Vagina (tissue), 2 donors: ENCODE measurements around the gene AP4B1. TPM values are rescaled to one million over a fixed set of nuclear protein-coding genes. Genes with fewer than 3 reads are reported as not detected.

ENCODE experiments used
- DNase-seq, 2 donors: peaks; one replicate each; pipeline ENCODE4 v3.0.0-alpha.2; 2017; ENCODE audit errors: extremely low spot score in 2 of 2
- H3K27ac ChIP-seq: fragments of 200-600 bp; sonication (generic); one replicate; pipeline ENCODE4 v1.5.1; 2019
- H3K27me3 ChIP-seq: fragments of 200-600 bp; sonication (generic); one replicate; pipeline ENCODE4 v1.5.1; 2019
- H3K36me3 ChIP-seq, 2 donors: fragments of 200-600 bp; sonication (generic); one replicate each; pipeline ENCODE4 v1.5.1; 2017 to 2019
- H3K4me1 ChIP-seq: fragments of 200-600 bp; sonication (generic); one replicate; pipeline ENCODE4 v1.5.1; 2019
- H3K4me3 ChIP-seq, 2 donors: fragments of 200-600 bp; sonication (generic); 1 replicate in 1 of 2; 2 replicates in 1 of 2; pipeline ENCODE4 v1.5.1; 2016 to 2019
- H3K9me3 ChIP-seq: fragments of 200-600 bp; sonication (generic); one replicate; pipeline ENCODE4 v1.5.1; 2019
- CTCF ChIP-seq, 3 experiments: fragments of 450-650 bp in 2 of 3; fragments of 200-600 bp in 1 of 3; sonication (generic) in 1 of 3; IDR thresholded peaks; one replicate each; pipeline ENCODE4 v1.5.1; 2017 to 2019; ENCODE audit warnings: antibody characterized with exemption in 3 of 3, mild to moderate bottlenecking in 2 of 3, moderate library complexity in 2 of 3
- POLR2A ChIP-seq, 2 donors: fragments of 450-650 bp; IDR thresholded peaks; one replicate each; pipeline ENCODE4 v1.6.1; 2017; ENCODE audit warnings: antibody characterized with exemption in 2 of 2, mild to moderate bottlenecking in 2 of 2, moderate library complexity in 2 of 2
- POLR2AphosphoS5 ChIP-seq, 2 donors: sonication (generic); formaldehyde crosslinking; IDR thresholded peaks; one replicate each; pipeline ENCODE4 v1.9.0; 2017; ENCODE audit warnings: antibody characterized with exemption in 2 of 2, mild to moderate bottlenecking in 2 of 2, low read depth in 1 of 2; ENCODE audit not compliant: insufficient read depth in 1 of 2
- intact Hi-C: fragments of 100-400 bp; cut with DNase I; formaldehyde crosslinking; loops from one replicate; pipeline ENCODE4 v1.15.1; 2023
- total RNA-seq: library from RNA; depleted of rRNA; stranded (reverse); fragments of >200 nt; gene quantifications from one replicate; pipeline ENCODE4 v1.2.3, GENCODE V29; 2016

Gene AP4B1
- total RNA-seq, 1 donor from 2014 or later = 6.9 TPM

- no peak overlapping the region for H3K4me3 ChIP-seq
- TF ChIP-seq POLR2AphosphoS5 (IDR thresholded peaks at IDR 0.05; ENCODE audit: insufficient read depth in 1 of 2, low read depth in 1 of 2) = no peak
- no peak for TF ChIP-seq POLR2A (IDR thresholded peaks at IDR 0.05)
- no peak for TF ChIP-seq CTCF (IDR thresholded peaks at IDR 0.05)
- no peaks in the 10 kb centered on the region for H3K9me3 ChIP-seq
- no peaks in the 10 kb centered on the region for H3K4me1 ChIP-seq
- intact Hi-C loops = no loop called here
- no peaks in the 10 kb centered on the region for H3K27me3 ChIP-seq
- H3K27ac ChIP-seq = no peak overlapping the region
- H3K36me3 ChIP-seq = no peaks in the 10 kb centered on the region
- DNase-seq = no peak
Measured at GRCh38 chr1:113886417-113887401, 17.9 kb downstream of the AP4B1 start.

GRCh38 chr1:113881661-113882060 lies 22.9 kb downstream of the AP4B1 start:
- Histone ChIP-seq H3K36me3 (no peaks in the 10 kb centered on the region), H3K4me3 (no peak overlapping the region), H3K9me3 (no peaks in the 10 kb centered on the region), H3K4me1 (no peaks in the 10 kb centered on the region), H3K27me3 (no peaks in the 10 kb centered on the region), H3K27ac (no peak overlapping the region)
- intact Hi-C loops = no loop called here
- TF ChIP-seq POLR2AphosphoS5 (IDR thresholded peaks at IDR 0.05; ENCODE audit: insufficient read depth in 1 of 2, low read depth in 1 of 2) = no peak
- no peak for TF ChIP-seq CTCF (IDR thresholded peaks at IDR 0.05)
- TF ChIP-seq POLR2A (IDR thresholded peaks at IDR 0.05) = no peak
- DNase-seq = no peak

GRCh38 chr1:113879739-113880038 lies 24.9 kb downstream of the AP4B1 start:
- H3K9me3 ChIP-seq = no peaks in the 10 kb centered on the region
- H3K27me3 ChIP-seq = no peaks in the 10 kb centered on the region
- TF ChIP-seq POLR2A (IDR thresholded peaks at IDR 0.05) = no peak
- no peak for TF ChIP-seq POLR2AphosphoS5 (IDR thresholded peaks at IDR 0.05; ENCODE audit: insufficient read depth in 1 of 2, low read depth in 1 of 2)
- TF ChIP-seq CTCF (IDR thresholded peaks at IDR 0.05) = no peak
- intact Hi-C loops = no loop called here
- H3K36me3 ChIP-seq = no peaks in the 10 kb centered on the region
- no peak overlapping the region for H3K4me3 ChIP-seq
- H3K4me1 ChIP-seq = no peaks in the 10 kb centered on the region
- no peak overlapping the region for H3K27ac ChIP-seq
- no peak for DNase-seq

GRCh38 chr1:113876176-113876575 lies 28.4 kb downstream of the AP4B1 start:
- TF ChIP-seq CTCF (IDR thresholded peaks at IDR 0.05) = no peak
- TF ChIP-seq POLR2AphosphoS5 (IDR thresholded peaks at IDR 0.05; ENCODE audit: insufficient read depth in 1 of 2, low read depth in 1 of 2) = no peak
- TF ChIP-seq POLR2A (IDR thresholded peaks at IDR 0.05) = no peak
- H3K27me3 ChIP-seq = no peaks in the 10 kb centered on the region
- no peaks in the 10 kb centered on the region for H3K9me3 ChIP-seq
- no peak overlapping the region for H3K4me3 ChIP-seq
- H3K4me1 ChIP-seq = no peaks in the 10 kb centered on the region
- intact Hi-C loops = no loop called here
- no peak overlapping the region for H3K27ac ChIP-seq
- DNase-seq = no peak
- H3K36me3 ChIP-seq = no peaks in the 10 kb centered on the region

- no peaks in the 10 kb centered on the region for H3K4me1 ChIP-seq
- H3K36me3 ChIP-seq = no peaks in the 10 kb centered on the region
- H3K27me3 ChIP-seq = no peaks in the 10 kb centered on the region
- no peak for DNase-seq
- no peaks in the 10 kb centered on the region for H3K9me3 ChIP-seq
- no peak overlapping the region for H3K27ac ChIP-seq
- intact Hi-C loops = no loop called here
- H3K4me3 ChIP-seq = no peak overlapping the region
- TF ChIP-seq POLR2AphosphoS5 (IDR thresholded peaks at IDR 0.05; ENCODE audit: insufficient read depth in 1 of 2, low read depth in 1 of 2) (no peak), POLR2A (IDR thresholded peaks at IDR 0.05) (no peak), CTCF (IDR thresholded peaks at IDR 0.05) (no peak)
Measured at GRCh38 chr1:113875714-113876113, 28.9 kb downstream of the AP4B1 start.
